GM19467 (cell line): ENCODE data around the gene MTX1.
A peak's percentile ranks its signal among the peaks of the same experiment; 100 is the strongest.

Experiments
- ATAC-seq: cut with Tn5 transposase; IDR thresholded peaks from one replicate; pipeline ENCODE4 v1.9.1; 2021; ENCODE audit warnings: mild to moderate bottlenecking, moderate library complexity; ENCODE audit not compliant: unreplicated experiment

Gene MTX1

DNA sequence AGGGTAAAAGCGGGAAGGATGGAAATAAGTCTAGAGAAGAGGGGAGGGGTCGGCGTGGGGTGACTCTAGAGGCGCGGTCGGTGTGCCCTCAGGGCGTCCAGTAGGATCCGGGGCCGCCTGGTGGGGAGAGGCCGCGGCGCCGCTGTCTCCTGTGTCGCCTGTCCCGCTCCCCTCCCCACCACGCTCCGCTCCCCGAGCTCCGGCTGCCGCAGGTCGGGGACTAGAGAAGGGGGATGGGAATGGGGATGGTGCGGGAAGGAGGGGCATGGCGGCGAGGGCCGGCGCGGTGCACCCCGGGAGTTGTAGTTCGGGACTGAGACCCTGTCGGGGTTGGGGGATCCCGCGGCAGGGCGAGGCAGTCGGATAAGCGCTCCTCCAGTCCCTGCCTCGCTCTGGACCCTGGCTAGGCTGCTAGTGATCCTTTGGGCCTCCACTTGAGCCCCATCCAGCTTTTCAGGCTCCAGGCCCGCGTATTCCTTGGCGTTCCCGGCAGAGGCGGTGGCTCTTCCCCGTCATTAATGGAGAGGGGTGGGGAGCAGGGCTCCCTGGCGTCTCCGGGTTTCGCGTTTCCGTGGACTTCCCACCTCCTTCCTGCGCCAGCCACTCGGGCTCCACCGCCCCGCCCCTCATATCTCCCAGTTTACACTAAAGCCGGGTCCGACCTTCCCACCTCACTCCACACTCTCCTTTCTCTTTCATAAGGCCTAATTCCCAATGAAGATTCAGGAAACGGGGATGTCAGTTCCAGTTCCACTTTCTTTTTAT lies 46.9 kb downstream of the MTX1 start, which contains the start of gene ENTREP3:
Gene ENTREP3 (minus strand): TSS at position 241 of the 765 bp plus-strand sequence. CDS start 606 bp downstream, outside the sequence.
- ATAC-seq, result peak; percentile 45

DNA sequence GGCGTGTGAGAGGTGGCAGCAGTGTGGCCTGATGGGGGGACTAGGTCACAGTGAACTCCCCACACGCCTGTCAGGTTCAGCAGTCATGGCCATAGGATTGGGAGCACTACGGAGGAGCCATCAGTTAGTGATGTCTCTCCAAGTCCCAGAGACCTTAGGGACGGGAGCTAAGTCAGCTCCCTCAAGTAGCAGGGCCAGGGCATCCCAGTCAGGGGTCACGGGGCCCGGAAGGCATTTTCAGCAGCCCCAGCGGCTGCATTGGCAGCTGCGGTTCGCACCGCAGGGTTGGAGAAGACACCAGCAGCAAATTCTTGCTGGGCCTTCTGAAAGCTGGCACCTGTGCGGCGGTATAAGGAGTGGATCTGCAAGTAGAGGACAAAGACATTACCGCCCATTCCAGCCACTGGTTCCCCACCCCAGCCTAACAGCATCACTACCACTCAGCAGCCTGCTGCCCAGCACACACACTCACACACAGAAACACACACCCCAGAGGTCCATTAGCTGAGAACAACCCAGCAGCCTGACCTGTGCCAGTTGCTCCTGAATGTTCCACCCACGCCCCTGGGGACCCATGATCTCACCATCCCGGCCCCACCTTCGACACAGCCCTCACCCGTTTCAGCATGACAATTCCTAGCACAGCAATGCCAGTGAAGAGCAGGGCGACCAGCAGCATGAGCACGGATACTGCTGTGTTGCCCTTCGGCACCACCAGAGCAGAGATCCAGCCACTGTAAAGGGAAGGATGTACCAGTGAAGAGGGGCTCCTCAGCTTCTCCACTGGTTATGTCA lies 47.8 kb downstream of the MTX1 start:
- no peak for ATAC-seq

DNA sequence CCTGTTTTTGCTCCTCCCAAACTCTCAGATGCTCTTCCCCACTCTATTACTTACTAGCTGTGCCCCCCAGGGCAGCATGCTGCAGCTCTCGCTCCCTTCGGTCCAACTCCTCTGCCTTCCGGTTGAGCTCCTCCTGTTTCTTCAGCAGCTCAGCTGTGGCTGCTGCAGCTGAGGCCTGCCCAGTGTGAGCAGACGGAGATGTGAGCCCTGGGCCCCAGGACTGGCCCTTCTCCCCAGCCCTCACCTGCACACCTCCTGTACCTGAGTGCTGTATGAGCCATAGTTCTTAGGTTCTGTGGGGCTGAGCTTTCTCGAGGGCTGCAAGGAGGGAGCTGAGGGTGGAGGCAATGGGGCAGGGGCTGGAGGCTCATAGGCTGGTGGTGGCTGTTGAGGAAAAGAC lies 51.8 kb downstream of the MTX1 start:
- no peak for ATAC-seq

DNA sequence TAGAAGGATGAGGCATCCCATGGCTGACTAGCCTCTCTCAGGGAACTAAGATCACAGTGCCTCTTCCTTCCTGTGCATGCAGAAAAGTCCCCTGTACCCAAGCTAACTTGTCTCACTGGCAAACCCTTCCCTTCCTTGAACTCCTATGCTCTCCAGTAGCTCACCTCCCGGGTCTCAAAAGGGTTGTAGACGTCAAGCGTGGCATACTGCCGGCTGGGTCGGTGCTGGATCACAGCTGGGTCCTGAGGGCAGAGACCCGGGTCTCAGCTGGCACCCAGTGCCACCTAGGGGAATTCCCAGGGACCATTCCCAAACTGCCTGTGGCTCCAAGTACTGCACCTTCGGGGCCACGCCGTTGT lies 53.0 kb downstream of the MTX1 start:
- no peak for ATAC-seq

DNA sequence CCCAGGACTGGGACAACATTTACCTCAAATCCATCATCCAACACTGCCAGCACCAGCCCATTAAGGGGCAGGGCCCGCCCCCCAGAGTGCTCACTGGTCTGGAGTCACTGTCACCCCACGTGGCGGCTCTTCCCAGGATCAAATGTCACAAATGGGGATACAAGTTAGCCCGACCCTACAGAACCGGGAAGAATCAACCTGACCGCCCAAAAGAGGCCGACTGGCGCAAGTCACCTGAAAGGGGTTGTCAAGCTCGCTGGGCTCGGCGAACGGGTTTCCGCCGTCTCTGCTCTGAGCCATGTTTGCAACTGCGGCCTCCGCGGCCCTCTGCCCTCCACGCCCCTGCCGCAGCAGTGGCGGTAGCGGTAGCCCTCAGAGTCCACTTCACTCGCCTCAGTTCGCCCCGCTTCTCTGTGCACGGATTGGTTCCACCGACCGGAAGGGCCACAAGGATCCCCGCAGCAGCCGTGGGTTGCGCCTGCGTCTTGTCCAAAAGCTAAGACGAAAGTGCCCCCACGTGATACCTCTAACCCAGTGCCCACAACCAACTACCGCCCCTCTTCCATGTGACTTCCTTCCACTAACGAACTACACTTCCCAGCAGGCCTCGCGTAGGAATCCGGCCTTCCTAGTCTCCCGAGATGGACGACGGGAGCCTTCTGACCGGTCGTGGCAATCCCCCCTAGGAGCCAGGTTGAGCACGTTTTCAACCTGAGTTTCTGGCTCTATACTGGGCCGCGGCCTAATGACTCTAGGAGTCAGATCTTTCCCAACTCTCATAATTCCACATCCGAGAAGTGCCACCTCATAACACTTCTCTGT lies 53.6 kb downstream of the MTX1 start, which contains the start of gene SCAMP3:
Gene SCAMP3 (minus strand): TSS at position 509 of the 822 bp plus-strand sequence. CDS start 209 bp downstream, at position 300.
- ATAC-seq, result peak; percentile 84

DNA sequence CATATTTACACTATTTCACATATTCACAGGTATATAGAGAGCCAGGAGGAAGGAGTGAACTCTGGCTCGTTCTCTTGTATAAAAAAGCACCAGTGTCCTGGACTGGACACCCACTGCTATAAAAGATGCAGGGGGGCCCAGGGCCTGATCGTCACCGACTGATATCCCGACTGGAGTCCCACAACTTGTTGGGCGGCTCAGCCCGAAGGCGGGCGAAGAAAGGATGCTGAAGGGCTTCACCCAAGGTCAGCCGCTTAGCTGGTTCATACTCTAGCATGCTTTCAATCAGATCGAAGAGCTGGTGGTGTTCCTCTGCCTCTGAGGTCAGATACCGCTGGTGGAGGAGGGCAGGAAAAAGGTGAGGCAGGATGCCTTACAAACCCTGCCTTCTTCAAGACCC lies 54.6 kb downstream of the MTX1 start:
- ATAC-seq, result no peak
